GM12891 (cell line): ENCODE results near the gene E2F7.

Experiments
- POLR2A ChIP-seq: IDR thresholded peaks from 2 replicates; pipeline ENCODE4 v1.6.1; 2011; ENCODE audit warnings: low read depth, low read length, control low read depth
- POLR2AphosphoS5 ChIP-seq: IDR thresholded peaks from 2 replicates; pipeline ENCODE4 v1.6.1; 2011; ENCODE audit warnings: low read depth, low read length, control low read depth
- POU2F2 ChIP-seq: IDR thresholded peaks from 2 replicates; pipeline ENCODE4 v1.6.1; 2011; ENCODE audit warnings: low read depth, mild to moderate bottlenecking, control low read depth, low read length, moderate library complexity
- SPI1 ChIP-seq: IDR thresholded peaks from 2 replicates; pipeline ENCODE4 v1.6.1; 2011; ENCODE audit warnings: low read depth, low read length, control low read depth
- TAF1 ChIP-seq: IDR thresholded peaks from 2 replicates; pipeline ENCODE4 v1.6.1; 2011; ENCODE audit warnings: low read depth, low read length, control low read depth

- TF ChIP-seq POLR2A (no peak), POLR2AphosphoS5 (no peak), TAF1 (no peak), SPI1 (no peak), POU2F2 (no peak)
Observed at GRCh38 chr12:76990716-76991115, 74.7 kb downstream of the E2F7 start.
